NCI-H146 treated with DMSO at 0.1 percent for 48 hours (cell line): ENCODE measurements around the gene SLC31A2.

Source experiments
- DNase-seq: peaks from one replicate; lab custom pipeline; 2025; ENCODE audit not compliant: unreplicated experiment; lab: John Stamatoyannopoulos, UW

The SLC31A2 gene

DNA sequence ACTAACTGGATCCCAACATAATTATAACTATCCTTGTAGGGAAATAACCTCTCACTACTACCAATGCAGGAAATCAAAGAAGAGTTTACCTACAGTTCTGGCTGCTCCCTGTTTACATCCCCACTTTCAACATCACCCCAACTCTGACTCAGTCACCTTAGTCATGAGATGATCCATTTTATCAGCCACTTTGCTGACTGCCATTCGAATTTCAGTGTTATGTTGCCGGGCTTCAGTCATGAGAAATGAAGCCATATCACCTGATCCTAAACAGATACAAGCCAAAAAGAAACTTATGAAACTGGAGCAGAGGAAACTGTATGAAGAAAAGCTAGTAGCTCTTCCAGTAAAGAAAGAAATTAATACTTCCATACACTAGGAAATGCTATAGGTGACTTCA, 33.7 kb downstream of the SLC31A2 start:
- no peak for DNase-seq

DNA sequence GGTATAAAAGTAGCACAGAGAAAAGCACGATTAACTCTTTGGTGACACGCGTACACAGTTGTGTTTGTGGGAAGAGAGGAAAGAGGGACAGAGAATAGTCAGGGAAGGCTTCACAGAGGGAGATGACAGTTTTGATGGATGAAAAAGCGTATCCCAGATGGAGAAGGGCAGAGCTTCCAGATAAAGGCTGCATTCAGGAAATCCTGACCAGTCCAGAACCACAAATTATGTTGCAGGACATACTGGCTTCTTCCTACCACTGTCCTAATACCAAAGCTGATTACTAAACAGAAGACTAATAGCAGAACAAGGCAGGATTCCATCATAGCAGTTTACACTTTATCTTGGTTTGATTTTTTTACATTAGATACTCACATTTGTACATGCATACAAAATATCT, 34.5 kb downstream of the SLC31A2 start:
- DNase-seq, result no peak

DNA sequence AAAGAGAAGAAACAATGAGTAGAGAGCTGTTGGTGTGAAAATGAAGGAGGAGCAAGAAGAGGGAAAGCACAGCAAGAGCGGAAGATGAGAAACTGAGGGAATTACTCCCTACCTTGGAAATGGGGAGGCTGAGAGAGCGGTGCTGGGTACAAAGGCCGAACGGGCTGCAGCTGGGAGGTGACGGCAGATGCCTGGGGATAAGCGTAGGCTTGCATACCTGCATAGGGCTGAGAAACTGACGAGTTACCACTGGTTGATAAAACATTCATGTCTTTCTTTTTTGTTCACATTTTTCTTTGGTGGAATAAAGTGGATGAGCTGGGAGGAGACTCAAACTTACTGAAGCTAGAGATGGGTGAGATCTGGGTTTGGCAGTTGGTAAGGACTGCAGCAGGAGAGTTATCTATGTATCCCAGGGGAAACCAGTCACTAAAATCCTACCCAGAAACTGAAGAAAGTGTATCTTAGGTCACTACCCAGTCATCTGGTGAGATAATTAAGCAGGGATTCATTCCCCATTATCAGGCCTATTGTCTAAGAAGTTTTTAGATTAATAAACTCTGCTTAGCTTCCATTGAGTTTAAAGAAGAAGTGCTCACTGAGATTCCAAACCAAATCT, 35.4 kb downstream of the SLC31A2 start:
- no peak for DNase-seq

DNA sequence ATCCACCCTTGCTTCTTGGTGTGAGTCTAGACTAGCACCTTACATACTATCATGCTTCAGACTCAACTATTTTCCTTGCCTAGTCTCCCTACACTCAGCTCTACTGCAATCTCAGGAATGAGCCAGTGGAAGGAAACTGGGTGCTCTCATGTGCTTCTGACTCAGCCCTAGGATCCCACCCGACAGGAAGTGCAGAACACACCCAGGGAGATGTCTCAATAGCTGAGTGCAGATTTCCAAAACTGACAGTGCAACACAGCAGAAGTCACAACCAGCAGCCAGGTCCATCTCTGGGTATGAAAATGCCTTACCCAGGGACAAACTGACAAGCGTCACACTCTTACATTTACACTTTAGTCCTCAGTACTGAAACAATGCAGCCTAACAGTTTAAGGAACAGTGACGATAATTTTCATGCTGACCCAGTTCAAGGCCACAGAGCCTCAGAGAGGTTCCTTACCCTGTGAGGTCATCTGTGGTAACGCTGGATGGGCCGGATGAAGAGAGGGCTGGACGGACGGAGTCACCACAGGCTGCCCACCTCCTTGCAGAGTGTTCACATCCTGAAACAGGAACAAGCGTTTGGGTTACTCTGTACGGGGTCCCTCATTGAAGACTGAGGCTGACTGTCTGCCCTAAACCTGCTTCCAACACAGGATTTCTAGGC, 37.3 kb downstream of the SLC31A2 start:
- no peak for DNase-seq

DNA sequence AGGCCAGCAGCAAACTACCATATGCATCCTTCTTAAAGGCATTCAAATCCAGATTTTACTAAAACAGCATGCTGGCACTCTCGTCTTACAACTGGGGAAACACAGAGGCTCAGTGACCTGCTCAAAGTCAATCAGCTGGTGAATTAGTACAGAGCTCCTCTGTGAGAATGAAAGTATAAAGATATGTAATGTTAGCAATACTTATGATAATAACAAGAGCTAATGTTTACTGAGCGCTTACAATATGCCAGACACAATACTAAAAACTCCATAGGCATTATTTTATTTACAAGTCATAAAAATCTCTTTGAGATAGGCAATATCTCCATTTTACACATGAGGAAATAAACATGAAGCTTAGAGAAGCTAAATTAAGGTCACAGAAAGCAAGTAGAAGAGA, 41.6 kb downstream of the SLC31A2 start:
- no peak for DNase-seq

DNA sequence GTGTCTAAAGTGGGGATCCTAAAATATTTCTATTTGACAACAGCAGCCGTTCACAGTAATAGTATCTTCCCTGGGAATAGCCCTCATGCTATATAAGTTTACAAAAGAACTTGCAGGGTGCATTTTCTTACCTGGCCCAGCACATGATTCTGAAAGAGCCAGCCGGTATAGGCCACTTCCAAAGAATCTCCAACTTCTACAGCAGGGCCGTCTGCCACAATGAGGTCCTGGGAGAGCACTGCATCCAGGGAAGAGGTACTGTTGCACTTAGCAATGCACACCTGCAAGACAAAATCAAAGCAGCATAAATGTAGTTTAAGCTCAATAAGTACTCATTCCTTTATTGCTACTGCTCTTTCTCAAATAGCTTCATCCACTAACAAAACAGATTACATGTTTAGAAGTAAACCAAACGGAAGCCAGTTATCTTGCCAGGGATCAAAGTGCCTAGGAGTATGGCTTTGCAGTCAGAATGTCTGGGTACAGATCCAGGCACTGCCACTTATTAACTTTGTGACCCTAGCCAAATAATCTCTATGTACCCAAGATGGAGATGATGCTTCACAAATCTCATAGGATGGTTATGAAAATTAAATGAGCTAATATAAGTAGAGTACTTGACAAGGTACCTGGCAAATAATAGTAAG, 49.0 kb downstream of the SLC31A2 start:
- DNase-seq, result no peak

DNA sequence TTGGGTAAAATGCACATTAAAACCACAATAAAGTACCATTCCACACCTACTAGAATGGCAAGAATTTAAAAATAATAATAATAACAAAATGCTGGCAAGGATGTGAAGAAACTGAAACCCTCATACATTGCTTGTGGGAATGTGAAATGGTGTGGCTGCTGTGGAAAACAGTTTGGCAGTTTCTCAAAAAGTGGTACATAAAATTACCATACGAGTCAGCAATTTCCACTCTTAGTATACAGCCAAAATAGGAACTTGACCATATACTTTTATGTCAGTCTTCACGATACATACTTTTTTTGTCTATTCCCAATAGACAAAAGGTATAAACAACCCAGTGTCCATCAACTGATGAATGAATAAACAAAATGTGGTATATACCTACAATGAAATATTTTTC, 54.6 kb downstream of the SLC31A2 start:
- DNase-seq, result no peak

DNA sequence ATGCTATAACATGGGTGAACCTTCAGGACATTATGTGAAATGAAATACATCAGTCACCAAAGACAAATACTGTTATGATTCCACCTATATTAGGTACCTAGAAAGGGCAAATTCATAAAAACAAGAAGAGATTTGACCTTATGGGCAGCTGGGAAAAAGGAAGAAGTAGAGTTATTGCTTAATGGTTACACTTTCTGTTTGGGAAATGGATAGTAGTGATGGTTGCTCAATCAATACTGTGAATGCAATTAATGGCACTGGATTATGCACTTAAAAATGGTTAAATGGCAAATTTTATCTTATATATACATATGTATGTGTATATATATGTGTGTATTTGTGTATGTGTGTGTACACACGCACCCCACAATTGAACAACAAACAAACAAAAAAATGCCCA, 55.1 kb downstream of the SLC31A2 start:
- no peak for DNase-seq

DNA sequence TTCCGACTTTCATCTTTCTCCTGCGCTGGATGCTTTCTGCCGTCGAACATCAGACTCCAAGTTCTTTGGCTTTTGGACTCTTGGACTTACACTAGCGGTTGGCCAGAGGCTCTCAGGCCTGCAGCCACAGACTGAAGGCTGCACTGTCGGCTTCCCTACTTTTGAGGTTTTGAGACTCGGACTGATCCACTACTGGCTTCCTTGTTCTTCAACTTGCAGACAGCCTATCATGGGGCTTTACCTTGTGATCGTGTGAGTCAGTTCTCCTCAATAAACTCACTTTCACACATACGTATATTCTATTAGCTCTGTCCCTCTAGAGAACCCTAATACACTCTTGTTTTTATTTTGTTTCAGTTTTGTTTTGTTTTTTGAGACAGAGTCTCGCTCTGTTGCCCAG, 60.0 kb downstream of the SLC31A2 start:
- no peak for DNase-seq
